ENCODE data around the gene CAPN7. TPM values are rescaled to one million over a fixed set of nuclear protein-coding genes. Genes with fewer than 3 reads are reported as not detected.

The CAPN7 gene
- total RNA-seq, 1 donor from 2014 or later, result 49.5 TPM

Other genes starting within 250 kb of the CAPN7 start
- 47.2 and 50.0 TPM in 2 replicates for gene MRPS25, start 140.9 kb upstream of the CAPN7 start, total RNA-seq
- 28.6 and 29.8 TPM in 2 replicates for gene RBSN, start 107.1 kb upstream of the CAPN7 start, total RNA-seq
- gene SH3BP5, start 126.3 kb downstream of the CAPN7 start, total RNA-seq, result 4.5 and 5.9 TPM in 2 replicates
- 20.5 and 23.9 TPM in 2 replicates for gene METTL6, start 221.3 kb downstream of the CAPN7 start, total RNA-seq
- gene EAF1, start 221.4 kb downstream of the CAPN7 start, total RNA-seq, result 16.0 and 17.8 TPM in 2 replicates